ENCODE results near the gene SBK3.

DNA sequence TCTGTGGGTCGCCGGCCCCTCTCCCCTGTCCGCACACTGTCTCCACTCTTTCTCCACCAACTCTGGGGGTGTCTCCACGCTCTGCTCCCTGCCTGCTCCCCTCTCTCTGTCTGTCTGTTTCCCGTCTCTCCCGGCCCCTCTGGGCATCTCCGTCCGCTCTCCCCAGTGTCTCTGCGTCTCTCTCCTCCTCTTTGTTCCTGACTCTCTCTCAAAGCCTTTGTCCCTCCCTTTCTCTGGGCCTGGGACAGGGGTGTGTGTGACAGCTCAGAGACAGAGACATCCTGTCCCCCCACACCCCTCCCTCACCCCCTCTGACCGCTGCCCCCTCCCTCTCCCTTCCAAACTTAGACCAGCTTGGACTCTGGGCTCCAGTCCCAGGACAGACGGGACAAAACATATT, 668 bp upstream of the SBK3 start:
- TF ChIP-seq, protein P1, sequence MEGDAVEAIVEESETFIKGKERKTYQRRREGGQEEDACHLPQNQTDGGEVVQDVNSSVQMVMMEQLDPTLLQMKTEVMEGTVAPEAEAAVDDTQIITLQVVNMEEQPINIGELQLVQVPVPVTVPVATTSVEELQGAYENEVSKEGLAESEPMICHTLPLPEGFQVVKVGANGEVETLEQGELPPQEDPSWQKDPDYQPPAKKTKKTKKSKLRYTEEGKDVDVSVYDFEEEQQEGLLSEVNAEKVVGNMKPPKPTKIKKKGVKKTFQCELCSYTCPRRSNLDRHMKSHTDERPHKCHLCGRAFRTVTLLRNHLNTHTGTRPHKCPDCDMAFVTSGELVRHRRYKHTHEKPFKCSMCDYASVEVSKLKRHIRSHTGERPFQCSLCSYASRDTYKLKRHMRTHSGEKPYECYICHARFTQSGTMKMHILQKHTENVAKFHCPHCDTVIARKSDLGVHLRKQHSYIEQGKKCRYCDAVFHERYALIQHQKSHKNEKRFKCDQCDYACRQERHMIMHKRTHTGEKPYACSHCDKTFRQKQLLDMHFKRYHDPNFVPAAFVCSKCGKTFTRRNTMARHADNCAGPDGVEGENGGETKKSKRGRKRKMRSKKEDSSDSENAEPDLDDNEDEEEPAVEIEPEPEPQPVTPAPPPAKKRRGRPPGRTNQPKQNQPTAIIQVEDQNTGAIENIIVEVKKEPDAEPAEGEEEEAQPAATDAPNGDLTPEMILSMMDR (conservative IDR thresholded peaks at IDR 0.05 in 1 of 2, IDR thresholded peaks at IDR 0.05 in 1 of 2; ENCODE audit: extremely low read depth in 1 of 2, insufficient read depth in 1 of 2, low read depth in 1 of 2, low read length in 2 of 2) = no peak
- no peak for TF ChIP-seq EZH2 (IDR thresholded peaks at IDR 0.05; ENCODE audit: borderline replicate concordance, low read length)

Data from mammary epithelial cell (primary cell).